LNCaP clone FGC (cell line): ENCODE results near the gene ZBTB47.

Source experiments
- DNase-seq: peaks from one replicate; pipeline ENCODE4 v3.0.0-alpha.2; 2011; ENCODE audit warnings: low read depth
- H3K4me3 ChIP-seq: 2 replicates; pipeline ENCODE4 v1.5.1; 2011; ENCODE audit warnings: mild to moderate bottlenecking, low read depth, low read length, control low read depth
- CTCF ChIP-seq: IDR thresholded peaks from 2 replicates; pipeline ENCODE4 v1.5.1; 2012; ENCODE audit warnings: mild to moderate bottlenecking; ENCODE audit not compliant: control insufficient read depth, insufficient read depth; ENCODE audit errors: extremely low read depth

Gene ZBTB47

DNA sequence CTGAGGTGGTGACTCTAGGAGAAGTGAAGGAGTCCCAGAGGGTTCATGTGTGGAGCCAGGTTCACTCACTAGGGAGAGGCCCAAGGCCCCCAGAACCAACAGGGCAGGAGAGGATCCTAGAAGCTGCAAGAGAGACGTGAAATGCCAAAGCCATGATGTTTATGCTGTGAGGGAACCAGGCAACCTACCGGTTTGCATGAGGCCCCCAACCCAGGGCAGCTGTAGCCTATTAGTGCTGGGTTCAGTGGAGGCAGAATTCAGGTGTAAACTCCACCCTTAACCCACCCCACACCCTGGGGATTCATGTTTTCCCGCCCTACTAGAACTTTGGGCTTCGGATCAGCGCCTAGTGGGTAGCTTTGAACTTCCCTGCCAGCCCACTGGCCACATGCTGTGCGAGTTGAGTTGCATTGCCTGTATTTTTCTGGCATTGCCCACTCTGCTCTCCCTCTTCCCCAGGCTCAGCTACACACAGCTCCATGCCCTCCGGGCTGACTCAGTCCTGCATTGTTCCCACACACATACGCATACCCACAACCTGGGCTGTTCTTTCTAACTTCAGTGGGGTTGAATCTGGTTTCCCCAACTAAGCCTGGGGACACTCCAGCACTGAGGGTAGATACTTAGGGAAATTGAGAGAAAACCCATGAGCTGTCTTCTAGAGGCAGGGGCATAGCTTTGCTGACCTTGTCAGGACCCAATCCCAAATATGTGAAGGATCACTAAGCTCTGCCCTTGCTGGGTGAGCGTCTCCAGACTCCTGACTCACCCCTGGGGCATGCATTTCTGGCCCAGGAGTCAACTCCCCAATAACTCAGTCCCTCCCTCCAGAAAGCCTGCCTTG is 2.0 kb upstream of the ZBTB47 start:
- no peak for DNase-seq

DNA sequence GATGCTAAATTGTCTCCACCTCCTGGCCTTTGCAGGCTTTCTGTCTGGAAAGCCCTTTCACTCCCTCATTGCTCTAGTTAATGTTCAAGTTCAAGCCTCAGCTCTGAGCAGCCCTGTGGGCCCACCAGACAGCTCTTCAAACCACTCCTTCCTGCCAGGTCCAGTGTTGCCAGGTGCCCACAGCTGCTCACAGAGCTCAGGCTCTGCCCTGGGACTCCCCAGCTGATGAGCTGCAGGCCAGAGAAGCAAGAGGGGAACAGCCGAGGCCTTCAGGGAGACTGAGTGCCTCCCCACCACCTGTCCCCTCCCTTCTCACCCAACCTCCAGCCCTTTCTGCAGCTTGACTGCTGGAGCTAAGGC is 1.3 kb upstream of the ZBTB47 start:
- TF ChIP-seq CTCF, result no peak
- no peak for DNase-seq
- no peak overlapping the region for H3K4me3 ChIP-seq

More for the DNA sequence above, 2.0 kb upstream of the ZBTB47 start:
- no peak overlapping the region for H3K4me3 ChIP-seq
- TF ChIP-seq CTCF, result no peak

- no peak for TF ChIP-seq CTCF
- peak; percentile 18 for DNase-seq
- peak overlapping the region; percentile 64 for H3K4me3 ChIP-seq
Observed at GRCh38 chr3:42652611-42653302, 740 bp upstream of the ZBTB47 start.

DNA sequence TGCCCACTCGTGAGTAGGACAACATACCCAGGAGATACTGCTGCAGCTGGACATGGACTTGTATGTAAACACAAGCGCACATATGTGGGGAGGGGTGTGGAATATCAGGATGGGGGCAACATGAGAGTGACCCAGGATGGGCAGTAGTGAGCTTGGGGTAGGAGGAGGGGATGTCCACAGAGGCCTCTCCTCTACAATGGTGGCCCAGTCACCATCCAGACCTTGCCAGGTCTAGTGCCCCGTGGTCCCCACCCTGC is 266 bp upstream of the ZBTB47 start:
- DNase-seq, result no peak

DNA sequence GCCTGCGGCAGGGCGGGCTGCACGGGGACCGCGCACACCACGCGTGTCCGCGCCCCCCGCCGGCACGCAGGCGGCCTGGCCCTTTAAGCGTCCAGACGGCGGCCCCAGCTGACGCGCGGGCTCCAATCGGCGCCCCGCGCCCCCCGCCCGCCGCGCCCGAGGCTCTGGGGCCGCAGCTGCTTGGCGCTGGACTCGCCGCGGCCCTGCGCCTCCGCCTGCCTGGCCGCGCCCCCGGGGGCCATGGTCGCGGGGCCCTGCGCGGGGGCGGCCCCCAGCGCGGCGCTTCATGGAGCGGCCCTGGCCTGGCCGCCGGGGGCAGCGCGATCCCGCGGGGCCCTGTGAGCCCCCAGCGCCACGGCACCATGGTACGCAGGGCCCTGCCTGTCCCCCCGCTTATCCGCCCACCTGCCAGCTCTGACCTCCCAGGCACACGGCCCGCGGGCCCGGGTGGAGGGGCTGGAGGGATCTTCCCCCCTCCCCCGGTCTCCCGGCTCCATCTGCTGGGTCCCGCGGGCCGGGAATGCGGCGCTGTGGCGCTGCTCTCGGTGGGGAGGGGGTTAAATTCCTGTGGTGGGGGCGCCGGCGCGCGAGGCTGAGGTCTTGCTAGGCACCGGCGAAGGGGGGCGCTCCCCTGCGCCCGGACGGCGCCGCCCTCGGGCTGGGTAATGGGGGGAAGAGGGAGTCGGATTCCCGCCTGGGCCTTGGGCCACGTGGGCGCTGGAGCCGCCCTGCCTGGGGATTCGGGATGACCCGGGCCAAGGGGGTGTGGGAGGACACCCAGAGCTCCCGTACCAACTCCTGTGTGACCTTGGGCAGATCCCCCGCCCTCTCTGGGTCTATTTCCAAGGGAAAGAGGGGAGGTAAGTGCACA is 1.1 kb downstream of the ZBTB47 start:
- peak; percentile 19; the same call in 1 of the 2 replicates for TF ChIP-seq CTCF
- peak overlapping the region; percentile 64 for H3K4me3 ChIP-seq
- no peak for DNase-seq

More for the DNA sequence above, 266 bp upstream of the ZBTB47 start:
- TF ChIP-seq CTCF, result no peak
- peak overlapping the region; percentile 64 for H3K4me3 ChIP-seq

DNA sequence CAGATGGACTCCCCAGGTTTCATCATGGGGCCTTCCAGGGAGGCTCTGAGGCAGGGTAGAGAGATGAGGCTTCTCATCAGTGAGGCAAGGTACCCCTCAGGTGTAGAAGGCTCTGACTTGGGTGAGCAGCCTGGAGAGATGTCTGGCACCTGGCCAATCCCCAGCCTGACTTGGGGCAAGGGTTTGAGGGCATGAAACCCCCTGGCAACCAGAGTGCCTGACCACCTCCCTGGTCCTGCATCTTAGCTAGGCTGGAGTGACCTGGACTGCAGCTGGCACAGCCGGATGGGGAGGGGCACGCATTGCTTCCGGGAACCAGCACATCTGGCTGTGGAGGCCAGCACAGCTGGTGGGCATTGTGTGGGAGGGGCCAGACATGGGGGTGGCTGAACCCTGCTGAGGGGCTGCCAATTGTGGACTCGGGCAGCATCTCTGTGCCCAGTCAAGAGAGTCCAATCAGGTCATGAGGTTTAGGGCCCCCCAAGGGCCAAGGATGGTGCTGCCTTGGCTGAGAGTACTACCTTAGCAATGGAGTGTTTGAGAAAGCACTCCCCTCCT is 1.9 kb downstream of the ZBTB47 start:
- no peak for TF ChIP-seq CTCF
- no peak for DNase-seq
- H3K4me3 ChIP-seq, result peak overlapping the region; percentile 64
